Measurements from ENCODE around the gene SURF1.
A peak's percentile ranks its signal among the peaks of the same experiment; 100 is the strongest.
"Not testable (repeated sequence)": the region's sequence is repeated elsewhere in the genome, so short reads cannot be mapped to it uniquely, and the experiment has no call there.

The SURF1 gene

GRCh38 chr9:133356391-133357091, at the start of gene SURF1, which contains the start of gene SURF2:
Gene SURF1, minus strand, starts transcription at chr9:133356487. Its CDS starts 34 bp downstream, at chr9:133356453.
Gene SURF2, plus strand, starts transcription at chr9:133356550. Its CDS starts 43 bp downstream, at chr9:133356593.
- Mint-ChIP-seq H3K27me3 (no peaks in the 10 kb centered on the region), H3K9me3 (no peaks in the 10 kb centered on the region), H3K27ac (peak within 1 kb of the TSS; percentile 92), H3K4me1 (peaks cover 44 to 78% of the 10 kb centered on the region in 2 donors), H3K4me3 (peak within 1 kb of the TSS; percentile 91 to 96), H3K36me3 (peaks cover 26 to 46% of the 10 kb centered on the region in 2 donors)
- ATAC-seq (replicated peaks) (peak; percentile 85 to 91), DNase-seq (peak; percentile 81)

- Mint-ChIP-seq H3K27ac (no peak overlapping the region), H3K27me3 (no peaks in the 10 kb centered on the region), H3K9me3 (no peaks in the 10 kb centered on the region), H3K4me1 (peaks cover 5 to 35% of the 10 kb centered on the region in 2 donors), H3K36me3 (peaks cover 48 to 67% of the 10 kb centered on the region in 2 donors), H3K4me3 (no peak overlapping the region)
- no peak for DNase-seq
- ATAC-seq (replicated peaks), result no peak
Observed at GRCh38 chr9:133405508-133406438, 49.5 kb upstream of the SURF1 start.

GRCh38 chr9:133404454-133405002, 48.2 kb upstream of the SURF1 start:
- peaks cover 5 to 24% of the 10 kb centered on the region in 2 donors for H3K4me1 Mint-ChIP-seq
- H3K27me3 Mint-ChIP-seq, result no peaks in the 10 kb centered on the region
- no peak overlapping the region for H3K4me3 Mint-ChIP-seq
- H3K36me3 Mint-ChIP-seq, result peaks cover 37 to 57% of the 10 kb centered on the region in 2 donors
- no peak for ATAC-seq (replicated peaks)
- peak overlapping the region; percentile 49 for H3K27ac Mint-ChIP-seq
- no peak for DNase-seq
- H3K9me3 Mint-ChIP-seq, result no peaks in the 10 kb centered on the region

GRCh38 chr9:133403766-133404453, 47.6 kb upstream of the SURF1 start:
- Mint-ChIP-seq H3K27me3 (no peaks in the 10 kb centered on the region), H3K27ac (peak overlapping the region; percentile 49), H3K4me3 (no peak overlapping the region), H3K4me1 (peaks cover 5 to 24% of the 10 kb centered on the region in 2 donors), H3K36me3 (peaks cover 36 to 51% of the 10 kb centered on the region in 2 donors), H3K9me3 (no peaks in the 10 kb centered on the region)
- DNase-seq, result no peak
- no peak for ATAC-seq (replicated peaks)

GRCh38 chr9:133402689-133403088, 46.4 kb upstream of the SURF1 start:
- ATAC-seq (replicated peaks) (no peak), DNase-seq (no peak)
- no peak overlapping the region for H3K27ac Mint-ChIP-seq
- H3K4me1 Mint-ChIP-seq, result peaks cover 5 to 21% of the 10 kb centered on the region in 2 donors
- no peaks in the 10 kb centered on the region for H3K9me3 Mint-ChIP-seq
- H3K27me3 Mint-ChIP-seq, result no peaks in the 10 kb centered on the region
- H3K4me3 Mint-ChIP-seq, result no peak overlapping the region
- H3K36me3 Mint-ChIP-seq, result peaks cover 33 to 47% of the 10 kb centered on the region in 2 donors

- ATAC-seq (replicated peaks), result no peak
- H3K4me3 Mint-ChIP-seq, result no peak overlapping the region
- no peak for DNase-seq
- peaks cover 24 to 38% of the 10 kb centered on the region in 2 donors for H3K36me3 Mint-ChIP-seq
- H3K9me3 Mint-ChIP-seq, result no peaks in the 10 kb centered on the region
- peaks cover 0 to 11% of the 10 kb centered on the region in 2 donors for H3K4me1 Mint-ChIP-seq
- no peaks in the 10 kb centered on the region for H3K27me3 Mint-ChIP-seq
- H3K27ac Mint-ChIP-seq, result no peak overlapping the region
Observed at GRCh38 chr9:133401588-133401987, 45.3 kb upstream of the SURF1 start.

- ATAC-seq (replicated peaks) (no peak), DNase-seq (no peak)
- Mint-ChIP-seq H3K27ac (peak overlapping the region; percentile 81), H3K36me3 (peaks cover 12 to 25% of the 10 kb centered on the region in 2 donors), H3K4me1 (peaks cover 0 to 11% of the 10 kb centered on the region in 2 donors), H3K9me3 (no peaks in the 10 kb centered on the region), H3K27me3 (no peaks in the 10 kb centered on the region), H3K4me3 (no peak overlapping the region)
Observed at GRCh38 chr9:133400292-133400691, 44.0 kb upstream of the SURF1 start.

GRCh38 chr9:133397895-133398294, 41.6 kb upstream of the SURF1 start:
- H3K4me3 Mint-ChIP-seq, result no peak overlapping the region
- H3K27ac Mint-ChIP-seq, result no peak overlapping the region
- H3K4me1 Mint-ChIP-seq, result peaks cover 0 to 5% of the 10 kb centered on the region in 2 donors
- ATAC-seq (replicated peaks) (no peak), DNase-seq (no peak)
- no peaks in the 10 kb centered on the region for H3K9me3 Mint-ChIP-seq
- H3K36me3 Mint-ChIP-seq, result peaks cover 9 to 10% of the 10 kb centered on the region in 2 donors
- H3K27me3 Mint-ChIP-seq, result peaks cover 10 to 14% of the 10 kb centered on the region in 2 donors

- Mint-ChIP-seq H3K4me3 (no peak overlapping the region), H3K27me3 (peaks cover 10 to 14% of the 10 kb centered on the region in 2 donors), H3K27ac (no peak overlapping the region), H3K36me3 (peaks cover 5 to 10% of the 10 kb centered on the region in 2 donors), H3K9me3 (no peaks in the 10 kb centered on the region), H3K4me1 (peaks cover 0 to 5% of the 10 kb centered on the region in 2 donors)
- no peak for DNase-seq
- ATAC-seq (replicated peaks), result no peak
Observed at GRCh38 chr9:133397370-133397769, 41.1 kb upstream of the SURF1 start.

- Mint-ChIP-seq H3K27ac (no peak overlapping the region), H3K4me3 (no peak overlapping the region), H3K9me3 (no peaks in the 10 kb centered on the region), H3K36me3 (peaks cover 3 to 6% of the 10 kb centered on the region in 2 donors), H3K4me1 (peaks cover 0 to 3% of the 10 kb centered on the region in 2 donors), H3K27me3 (peaks cover 10 to 14% of the 10 kb centered on the region in 2 donors)
- ATAC-seq (replicated peaks) (peak in 1 of 2 donors; percentile 35), DNase-seq (no peak)
Observed at GRCh38 chr9:133396952-133397351, 40.7 kb upstream of the SURF1 start.

- DNase-seq, result no peak
- no peak overlapping the region for H3K27ac Mint-ChIP-seq
- peaks cover 21 to 27% of the 10 kb centered on the region in 2 donors for H3K27me3 Mint-ChIP-seq
- no peak overlapping the region for H3K4me3 Mint-ChIP-seq
- H3K4me1 Mint-ChIP-seq, result no peaks in the 10 kb centered on the region
- ATAC-seq (replicated peaks), result no peak
- H3K36me3 Mint-ChIP-seq, result no peaks in the 10 kb centered on the region
- H3K9me3 Mint-ChIP-seq, result no peaks in the 10 kb centered on the region
Observed at GRCh38 chr9:133394687-133395271, 38.5 kb upstream of the SURF1 start.

- Mint-ChIP-seq H3K4me1 (no peaks in the 10 kb centered on the region), H3K27ac (no peak overlapping the region), H3K9me3 (no peaks in the 10 kb centered on the region), H3K27me3 (peaks cover 25 to 30% of the 10 kb centered on the region in 2 donors), H3K36me3 (no peaks in the 10 kb centered on the region), H3K4me3 (no peak overlapping the region)
- DNase-seq, result no peak
- no peak for ATAC-seq (replicated peaks)
Observed at GRCh38 chr9:133393399-133393798, 37.1 kb upstream of the SURF1 start.

GRCh38 chr9:133392308-133392707, 36.0 kb upstream of the SURF1 start:
- H3K27ac Mint-ChIP-seq; H3K4me3 Mint-ChIP-seq; H3K36me3 Mint-ChIP-seq; H3K9me3 Mint-ChIP-seq; H3K4me1 Mint-ChIP-seq; DNase-seq; ATAC-seq (replicated peaks): not testable (repeated sequence)
- H3K27me3 Mint-ChIP-seq, result peaks cover 25 to 30% of the 10 kb centered on the region in 2 donors

Data from stimulated activated naive B cell treated with anti-CD40 and anti-IgM and Interleukin-4, amounts not matched to agents 10 μg/mL and 1 μg/mL and 100 μg/mL, for 72 hours (primary cell).